HCT116 (cell line): ENCODE results near the gene SELENON.

Experiments used
- ATF3 ChIP-seq: IDR thresholded peaks from 2 replicates; pipeline ENCODE4 v1.6.1; 2012
- CTCF ChIP-seq, 3 experiments: fragments of 200-600 bp in 1 of 3; sonication (generic) in 1 of 3; IDR thresholded peaks in 2 of 3; conservative IDR thresholded peaks in 1 of 3; 2 replicates each; pipeline ENCODE4 v1.5.1; 2012 to 2017; ENCODE audit warnings: low read depth in 2 of 3, low read length in 2 of 3, antibody characterized with exemption in 1 of 3, borderline replicate concordance in 1 of 3, control low read depth in 1 of 3, mild to moderate bottlenecking in 1 of 3, mixed read lengths in 1 of 3, mixed run types in 1 of 3, moderate library complexity in 1 of 3; ENCODE audit not compliant: insufficient read depth in 1 of 3
- EGR1 ChIP-seq: IDR thresholded peaks from 2 replicates; pipeline ENCODE4 v1.6.1; 2012; ENCODE audit warnings: low read depth

- TF ChIP-seq CTCF (IDR thresholded peaks at IDR 0.05 in 2 of 3, conservative IDR thresholded peaks at IDR 0.05 in 1 of 3; ENCODE audit: borderline replicate concordance in 1 of 3, insufficient read depth in 1 of 3, low read depth in 2 of 3, low read length in 2 of 3): no peak
- TF ChIP-seq ATF3: no peak
- TF ChIP-seq EGR1: no peak
Observed at GRCh38 chr1:25863486-25864262, 63.7 kb downstream of the SELENON start.
